HG03045 (cell line): ENCODE data around the gene ATP1B2.
A peak's percentile ranks its signal among the peaks of the same experiment; 100 is the strongest.

ENCODE experiments used
- ATAC-seq: cut with Tn5 transposase; IDR thresholded peaks from one replicate; pipeline ENCODE4 v1.9.1; 2021; ENCODE audit warnings: mild to moderate bottlenecking, moderate library complexity; ENCODE audit not compliant: unreplicated experiment

ATP1B2 gene

DNA sequence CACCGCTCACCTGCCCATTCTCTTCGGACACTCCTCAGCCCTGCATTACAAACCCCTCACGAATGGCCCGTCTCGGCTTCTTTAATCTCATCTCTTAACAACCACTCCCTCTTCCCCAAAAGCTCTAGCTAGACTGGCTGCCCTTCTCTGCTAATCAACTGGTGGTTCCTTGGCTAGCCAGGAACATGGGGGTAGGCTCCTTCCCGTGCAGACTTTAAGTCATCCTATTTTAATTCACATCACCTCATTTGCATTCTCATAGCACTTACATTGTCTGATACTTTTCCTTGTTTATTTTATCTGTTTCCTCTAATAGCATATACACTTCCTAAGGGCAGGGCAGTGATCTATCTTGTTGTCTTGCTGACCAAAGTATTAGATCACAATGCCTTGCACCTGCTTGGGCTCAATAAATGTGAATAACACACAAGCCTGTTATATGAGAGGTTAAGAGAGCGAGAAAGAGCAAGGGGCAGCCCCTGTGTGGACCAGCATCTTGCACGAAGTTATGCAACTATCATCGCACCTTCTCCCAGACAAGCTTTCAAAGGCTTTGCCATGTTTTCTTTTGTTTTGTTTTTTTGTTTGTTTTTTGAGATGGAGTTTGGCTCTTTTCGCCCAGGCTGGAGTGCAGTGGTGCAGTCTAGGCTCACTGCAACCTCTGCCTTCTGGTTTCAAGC is 26.8 kb downstream of the ATP1B2 start:
- ATAC-seq: no peak

DNA sequence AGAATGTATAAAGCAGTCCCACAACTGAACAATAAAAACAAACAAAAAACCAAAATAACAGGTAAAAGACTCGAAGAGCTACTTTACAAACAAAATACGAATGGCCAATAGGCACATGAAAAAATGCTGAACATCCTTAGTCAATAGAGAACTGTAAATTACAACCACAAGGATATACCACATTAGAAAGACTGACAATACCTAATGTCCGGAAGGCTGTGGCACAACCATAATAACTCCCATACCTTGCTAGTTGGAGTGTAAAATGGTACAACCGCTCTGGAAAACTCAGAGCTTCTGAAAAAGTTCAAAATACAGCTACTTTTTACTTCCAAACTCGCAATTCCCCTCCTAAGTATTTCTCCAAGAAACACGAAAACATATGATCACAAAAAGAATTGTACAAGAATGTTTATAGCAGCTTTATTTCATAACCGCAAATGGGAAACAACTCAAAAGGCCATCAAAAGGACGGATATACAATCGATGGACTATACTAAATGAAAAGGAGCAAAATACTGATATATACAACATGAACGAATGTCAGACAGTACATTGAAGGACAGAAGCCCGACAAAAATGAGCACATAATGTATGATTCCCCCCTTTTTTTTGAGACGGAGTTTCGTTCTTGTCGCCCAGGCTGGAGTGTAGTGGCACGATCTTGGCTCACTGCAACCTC is 34.3 kb downstream of the ATP1B2 start:
- ATAC-seq: no peak

DNA sequence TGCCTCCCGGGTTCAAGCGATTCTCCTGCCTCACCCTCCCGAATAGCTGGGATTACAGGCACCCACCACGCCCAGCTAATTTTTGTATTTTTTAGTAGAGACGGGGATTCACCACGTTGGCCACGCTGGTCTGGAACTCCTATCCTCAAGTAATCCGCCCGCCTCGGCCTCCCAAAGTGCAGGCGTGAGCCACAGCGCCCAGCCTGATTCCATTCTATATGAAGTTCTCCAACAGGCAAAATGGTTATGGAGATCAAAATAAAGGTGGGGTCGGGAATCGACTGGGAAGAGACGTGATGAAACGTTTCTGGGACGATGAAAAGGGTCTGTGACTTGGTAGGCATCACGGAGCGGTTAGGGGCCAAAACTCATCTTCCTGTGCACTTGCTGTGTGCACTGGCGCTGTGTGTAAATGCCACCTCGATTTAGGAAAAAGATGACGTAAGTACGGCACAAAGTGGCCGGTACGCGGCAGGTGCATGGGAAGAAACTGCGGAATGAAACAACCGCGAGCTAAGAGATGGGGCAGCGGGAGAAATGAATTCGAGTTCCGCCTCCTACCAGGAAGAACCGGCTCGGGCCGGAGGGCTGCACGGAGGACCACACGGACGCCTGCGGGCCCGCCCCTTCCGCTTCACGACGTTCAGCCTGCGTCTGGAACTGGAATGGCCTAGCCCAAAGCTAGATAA is 35.0 kb downstream of the ATP1B2 start:
- peak; percentile 50 for ATAC-seq

- ATAC-seq: peak; percentile 44
Measured at GRCh38 chr17:7686222-7687071, 35.7 kb downstream of the ATP1B2 start.

- peak; percentile 35 for ATAC-seq
Measured at GRCh38 chr17:7687072-7687907, 36.6 kb downstream of the ATP1B2 start, which contains the start of gene TP53. TP53 (minus strand) TSS chr17:7687490; CDS start chr17:7676594, 10,896 bp downstream.

DNA sequence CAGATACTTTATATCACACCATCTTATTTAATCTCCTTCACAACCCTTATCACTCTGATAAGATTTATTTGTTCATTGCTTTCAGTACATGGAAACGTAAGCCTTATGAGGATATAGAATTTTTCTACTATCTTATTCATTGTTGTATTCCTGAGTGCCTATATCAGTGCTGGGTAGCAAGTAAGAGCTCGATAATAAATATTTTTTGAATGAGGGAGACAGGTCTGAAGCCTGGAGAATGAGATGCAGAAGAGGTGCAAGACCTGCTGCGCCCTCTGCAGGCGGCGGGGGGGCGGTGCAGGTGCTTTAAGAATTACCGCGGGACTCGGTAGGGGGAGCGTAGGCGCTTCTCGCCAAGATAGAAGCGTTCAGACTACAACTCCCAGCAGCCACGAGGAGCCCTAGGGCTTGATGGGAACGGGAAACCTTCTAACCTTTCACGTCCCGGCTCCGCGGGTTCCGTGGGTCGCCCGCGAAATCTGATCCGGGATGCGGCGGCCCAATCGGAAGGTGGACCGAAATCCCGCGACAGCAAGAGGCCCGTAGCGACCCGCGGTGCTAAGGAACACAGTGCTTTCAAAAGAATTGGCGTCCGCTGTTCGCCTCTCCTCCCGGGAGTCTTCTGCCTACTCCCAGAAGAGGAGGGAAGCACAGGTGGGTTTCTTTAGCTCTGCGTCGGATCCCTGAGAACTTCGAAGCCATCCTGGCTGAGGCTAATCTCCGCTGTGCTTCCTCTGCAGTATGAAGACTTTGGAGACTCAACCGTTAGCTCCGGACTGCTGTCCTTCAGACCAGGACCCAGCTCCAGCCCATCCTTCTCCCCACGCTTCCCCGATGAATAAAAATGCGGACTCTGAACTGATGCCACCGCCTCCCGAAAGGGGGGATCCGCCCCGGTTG is 37.4 kb downstream of the ATP1B2 start, which contains the start of gene WRAP53:
Gene WRAP53 (plus strand): TSS at position 570 of the 900 bp plus-strand sequence. CDS start 172 bp downstream, at position 742.
- ATAC-seq: peak; percentile 67

DNA sequence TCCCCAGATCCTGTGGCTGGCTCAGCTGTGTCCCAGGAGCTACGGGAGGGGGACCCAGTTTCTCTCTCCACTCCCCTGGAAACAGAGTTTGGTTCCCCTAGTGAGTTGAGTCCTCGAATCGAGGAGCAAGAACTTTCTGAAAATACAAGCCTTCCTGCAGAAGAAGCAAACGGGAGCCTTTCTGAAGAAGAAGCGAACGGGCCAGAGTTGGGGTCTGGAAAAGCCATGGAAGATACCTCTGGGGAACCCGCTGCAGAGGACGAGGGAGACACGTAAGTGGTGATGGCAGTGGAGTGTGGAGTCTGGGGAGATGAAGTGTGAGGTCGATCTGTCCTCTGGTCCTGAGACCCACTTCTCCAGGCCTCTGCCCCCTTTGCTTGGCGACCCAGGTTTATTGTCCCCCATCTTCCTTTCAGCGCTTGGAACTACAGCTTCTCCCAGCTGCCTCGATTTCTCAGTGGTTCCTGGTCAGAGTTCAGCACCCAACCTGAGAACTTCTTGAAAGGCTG is 38.1 kb downstream of the ATP1B2 start:
- ATAC-seq: no peak

GRCh38 chr17:7695586-7695985 is 44.9 kb downstream of the ATP1B2 start:
- ATAC-seq: no peak

DNA sequence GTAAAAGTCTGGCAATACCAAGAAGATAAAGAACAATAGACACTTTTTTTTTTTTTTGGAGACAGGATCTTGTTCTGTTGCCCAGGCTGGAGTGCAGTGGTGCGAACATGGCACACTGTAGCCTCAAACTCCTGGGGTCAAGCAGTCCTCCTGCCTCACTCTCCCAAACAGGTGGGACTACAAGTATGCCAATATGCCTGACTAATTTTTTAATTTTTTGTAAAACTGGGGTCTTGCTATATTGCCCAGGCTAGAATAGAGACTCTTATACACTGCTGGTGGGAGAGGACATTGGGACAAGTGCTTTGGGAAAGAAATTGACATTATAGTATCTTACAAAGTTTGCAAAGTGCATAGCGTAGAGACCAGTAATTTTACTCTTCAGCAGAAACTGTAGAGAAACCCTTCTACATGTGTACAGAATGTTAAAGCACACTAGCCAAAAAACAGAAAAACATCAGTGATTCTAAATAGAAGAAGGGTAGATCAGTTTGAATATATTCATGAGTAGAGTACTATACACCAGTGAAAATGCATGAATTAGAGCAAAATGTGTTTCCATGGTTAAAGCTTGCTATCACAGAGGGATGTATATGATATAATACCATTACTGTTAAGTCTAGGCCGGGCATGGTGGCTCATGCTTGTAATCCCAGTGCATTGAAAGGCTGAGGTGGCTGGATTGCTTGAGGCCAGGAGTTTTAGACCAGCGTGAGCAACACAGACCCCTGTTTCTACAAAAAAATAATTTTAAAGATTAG is 47.3 kb downstream of the ATP1B2 start:
- no peak for ATAC-seq

GRCh38 chr17:7700510-7700909 is 49.8 kb downstream of the ATP1B2 start:
- no peak for ATAC-seq

GRCh38 chr17:7701681-7702080 is 51.0 kb downstream of the ATP1B2 start:
- no peak for ATAC-seq

- no peak for ATAC-seq
Measured at GRCh38 chr17:7702776-7703175, 52.0 kb downstream of the ATP1B2 start.

DNA sequence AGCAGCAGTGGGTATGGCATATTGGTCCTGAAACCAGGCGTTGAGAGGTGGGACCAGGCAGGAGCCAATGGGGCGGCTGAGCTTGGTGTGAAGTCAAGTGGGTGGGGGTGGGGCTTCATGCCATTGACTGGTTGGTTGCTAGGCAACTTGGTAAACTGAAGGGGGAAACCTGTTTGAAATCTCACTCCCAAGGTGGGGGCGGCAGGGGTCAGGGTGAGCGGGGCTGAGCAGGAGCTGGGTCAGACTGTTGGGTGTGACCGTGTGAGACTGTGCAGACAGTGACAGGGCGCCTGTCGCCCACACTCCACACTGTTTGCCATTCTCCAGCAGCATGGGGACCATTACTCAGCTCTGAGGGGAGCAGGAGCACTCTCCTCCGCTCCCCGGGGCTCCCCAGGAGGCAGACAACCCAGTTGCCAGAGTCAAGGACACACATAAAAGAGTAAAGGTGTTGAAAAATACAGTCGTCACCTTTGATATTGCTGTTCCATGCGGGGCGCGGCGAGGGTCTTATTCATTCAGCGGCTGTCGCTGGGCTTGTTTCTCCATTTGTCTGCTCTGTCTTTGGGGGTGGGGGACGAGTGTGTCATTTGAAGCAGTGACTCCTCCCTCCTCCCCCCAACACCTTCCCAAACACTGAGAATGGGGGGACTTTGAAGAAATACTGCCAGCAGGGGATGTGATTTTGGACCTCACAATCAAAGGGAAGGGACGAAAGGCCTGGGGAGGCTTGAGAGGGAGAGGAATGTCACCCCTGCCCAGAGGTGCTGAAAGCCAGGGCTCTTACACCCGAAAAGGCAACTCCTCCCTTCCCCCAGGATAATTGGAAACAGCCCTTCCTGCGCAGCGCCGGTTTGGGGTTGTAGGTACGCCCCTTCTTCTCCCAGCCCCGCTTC is 53.1 kb downstream of the ATP1B2 start:
- ATAC-seq: no peak

- no peak for ATAC-seq
Measured at GRCh38 chr17:7704601-7705268, 54.0 kb downstream of the ATP1B2 start, which contains the start of gene EFNB3. EFNB3 (plus strand) TSS chr17:7705202; CDS start chr17:7705599, 397 bp downstream.

- no peak for ATAC-seq
Measured at GRCh38 chr17:7705269-7706255, 54.8 kb downstream of the ATP1B2 start.
